Subcutaneous adipose tissue (tissue), 4 donors: Measurements from ENCODE around the gene MTA3. TPM values are rescaled to one million over a fixed set of nuclear protein-coding genes. Genes with fewer than 3 reads are reported as not detected.

Experiments
- total RNA-seq, 4 donors: library from RNA; depleted of rRNA; stranded (reverse); fragments of >200 nt; gene quantifications; one replicate each; pipeline ENCODE4 v1.1.0, GENCODE V29; 2016
- TF ChIP-seq, protein P1 (sequence below): fragments of 450-650 bp; IDR thresholded peaks from one replicate; pipeline ENCODE4 v1.5.1; 2016; ENCODE audit warnings: low read depth, mild to moderate bottlenecking, control low read depth, antibody characterized with exemption, moderate library complexity

Gene MTA3
- total RNA-seq, 4 donors from 2014 or later = 25.8 to 46.6 (median 27.1) TPM

DNA sequence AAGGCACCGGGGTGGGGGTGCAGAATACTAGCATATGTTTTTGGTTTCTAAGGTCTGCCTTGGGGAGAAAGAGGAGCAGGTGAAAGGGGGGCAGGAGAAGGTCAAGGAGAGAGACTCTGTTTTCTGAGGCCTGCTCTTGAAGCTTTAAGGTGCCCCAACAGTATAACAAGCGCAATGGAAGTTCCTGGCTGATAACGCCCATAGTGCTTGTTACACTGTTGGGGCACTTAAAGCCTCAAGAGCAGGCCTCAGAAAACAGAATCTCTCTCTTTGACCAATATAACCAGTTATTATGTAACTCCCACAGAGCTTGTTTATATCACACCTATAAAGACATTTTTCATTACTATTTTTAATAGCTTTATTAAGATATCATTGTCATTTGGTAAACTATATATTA, 179.0 kb downstream of the MTA3 start:
- TF ChIP-seq, protein P1, sequence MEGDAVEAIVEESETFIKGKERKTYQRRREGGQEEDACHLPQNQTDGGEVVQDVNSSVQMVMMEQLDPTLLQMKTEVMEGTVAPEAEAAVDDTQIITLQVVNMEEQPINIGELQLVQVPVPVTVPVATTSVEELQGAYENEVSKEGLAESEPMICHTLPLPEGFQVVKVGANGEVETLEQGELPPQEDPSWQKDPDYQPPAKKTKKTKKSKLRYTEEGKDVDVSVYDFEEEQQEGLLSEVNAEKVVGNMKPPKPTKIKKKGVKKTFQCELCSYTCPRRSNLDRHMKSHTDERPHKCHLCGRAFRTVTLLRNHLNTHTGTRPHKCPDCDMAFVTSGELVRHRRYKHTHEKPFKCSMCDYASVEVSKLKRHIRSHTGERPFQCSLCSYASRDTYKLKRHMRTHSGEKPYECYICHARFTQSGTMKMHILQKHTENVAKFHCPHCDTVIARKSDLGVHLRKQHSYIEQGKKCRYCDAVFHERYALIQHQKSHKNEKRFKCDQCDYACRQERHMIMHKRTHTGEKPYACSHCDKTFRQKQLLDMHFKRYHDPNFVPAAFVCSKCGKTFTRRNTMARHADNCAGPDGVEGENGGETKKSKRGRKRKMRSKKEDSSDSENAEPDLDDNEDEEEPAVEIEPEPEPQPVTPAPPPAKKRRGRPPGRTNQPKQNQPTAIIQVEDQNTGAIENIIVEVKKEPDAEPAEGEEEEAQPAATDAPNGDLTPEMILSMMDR = no peak

DNA sequence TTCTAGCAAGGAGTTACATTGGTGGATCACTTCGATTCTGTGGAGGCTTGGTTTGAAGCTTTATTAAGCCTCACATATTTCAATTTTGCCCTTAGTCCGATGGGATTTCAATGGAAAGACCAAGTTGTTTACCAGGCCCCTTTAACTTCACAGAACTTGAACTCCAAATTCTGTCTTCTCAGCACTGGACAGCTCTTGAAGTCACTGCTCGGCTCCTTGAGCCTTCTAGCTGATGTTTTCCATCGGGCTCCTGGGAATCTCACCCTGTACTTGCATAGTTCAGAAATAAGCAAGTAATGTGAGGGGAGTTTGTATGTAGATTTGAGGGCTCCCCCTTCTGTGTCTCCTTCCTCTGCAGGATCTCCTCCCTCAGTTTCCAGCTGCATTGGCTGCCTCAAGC, 180.4 kb downstream of the MTA3 start:
- TF ChIP-seq, protein P1 = no peak

DNA sequence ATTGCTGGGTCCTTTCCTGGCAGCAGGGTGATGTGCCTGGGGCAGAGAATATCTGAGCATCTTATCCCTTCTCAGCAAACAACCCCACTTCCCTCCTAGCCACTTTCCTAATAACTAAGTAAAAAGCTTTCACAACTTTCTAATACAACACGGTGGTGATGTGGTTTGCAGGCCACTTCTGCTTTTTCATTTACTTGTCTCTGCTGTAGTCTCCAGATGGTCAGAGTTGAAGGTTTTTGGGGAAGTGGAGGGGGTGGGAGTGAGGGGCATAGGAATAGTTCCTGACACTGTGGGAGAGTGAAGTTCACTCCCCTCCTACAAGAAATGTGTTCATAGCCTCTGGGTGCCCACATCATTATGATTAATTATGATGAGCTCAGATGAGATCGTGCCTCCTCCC, 183.9 kb downstream of the MTA3 start:
- TF ChIP-seq, protein P1 = no peak

DNA sequence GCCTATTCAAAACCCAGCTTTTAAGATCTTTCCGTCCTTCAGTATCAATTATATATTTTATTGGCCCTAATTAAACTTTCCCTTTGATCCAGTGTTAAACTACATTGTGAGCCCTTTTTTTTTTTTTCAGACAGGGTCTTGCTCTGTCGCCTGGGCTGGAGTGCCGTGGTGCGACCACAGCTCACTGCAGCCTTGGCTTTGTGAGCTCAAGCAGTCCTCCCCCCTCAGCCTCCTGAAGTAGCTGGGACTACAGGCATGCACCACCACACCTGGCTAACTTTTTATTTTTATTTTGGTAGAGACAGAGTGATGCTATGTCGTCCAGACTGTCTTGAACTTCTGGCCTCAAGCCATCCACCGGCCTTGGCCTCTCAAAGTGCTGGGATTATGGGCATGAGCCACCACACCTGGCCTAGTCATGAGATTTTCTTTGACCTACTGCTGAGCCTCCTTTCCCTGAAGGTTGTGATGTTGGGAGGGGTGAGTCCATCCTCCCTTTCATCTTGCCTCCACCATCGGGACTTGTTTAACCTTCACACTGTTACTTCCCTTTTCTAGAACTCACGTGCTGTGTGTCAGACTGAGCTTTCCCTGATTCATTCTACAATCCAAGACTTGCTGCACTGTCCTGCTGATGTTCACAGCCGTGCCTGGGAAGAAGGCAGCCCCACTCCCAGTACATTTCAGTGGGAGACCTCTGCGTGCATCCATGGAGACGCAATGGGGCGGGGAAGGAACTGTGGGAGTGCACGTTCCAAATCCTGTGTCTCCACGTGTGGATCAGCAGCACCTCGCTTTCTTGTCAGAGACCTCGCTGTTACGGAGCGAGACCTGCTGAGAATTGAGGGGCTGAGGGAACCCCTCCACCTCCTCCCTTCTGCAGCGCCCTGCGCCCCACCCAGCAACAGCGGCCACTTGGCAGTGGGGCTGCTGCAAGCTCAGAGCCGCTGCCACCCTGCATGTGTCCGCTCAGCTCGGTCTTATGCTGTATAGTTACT, 184.7 kb downstream of the MTA3 start:
- TF ChIP-seq, protein P1 = no peak

DNA sequence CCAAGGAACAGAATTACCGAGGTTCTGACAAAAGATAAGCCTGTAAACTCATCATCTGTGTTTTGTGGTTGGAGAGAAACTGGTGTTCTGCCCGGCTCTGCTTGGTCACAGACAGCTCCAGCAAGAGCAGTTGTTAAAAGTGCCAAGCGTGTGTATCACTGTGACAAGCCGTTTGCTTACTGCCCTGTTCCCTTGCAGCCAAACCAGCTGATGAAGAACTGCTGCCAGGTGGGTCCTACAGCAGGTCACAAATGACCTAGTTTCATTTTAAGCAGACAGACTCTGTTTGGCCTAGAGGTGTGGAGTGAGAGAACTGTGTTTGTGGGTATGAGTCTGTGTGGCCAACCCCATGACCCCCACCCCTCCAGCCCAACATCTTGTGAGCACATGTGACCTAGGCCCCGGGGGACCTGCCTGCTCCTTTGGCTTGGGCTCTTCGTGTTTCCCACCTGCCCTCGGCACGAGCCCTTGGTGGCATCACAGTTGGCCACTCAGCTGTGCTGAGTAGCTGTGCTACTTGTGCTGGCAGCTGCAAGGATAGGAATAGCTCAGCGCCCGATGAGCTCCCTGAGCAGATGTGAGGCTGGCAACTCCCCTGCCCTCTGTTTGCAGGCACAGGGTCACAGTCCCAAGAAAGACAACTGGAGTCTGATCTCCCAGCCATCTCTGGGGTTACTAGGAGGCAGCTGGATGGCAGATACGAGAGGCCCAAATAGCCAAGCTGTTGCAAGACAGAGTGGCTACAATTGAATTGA, 185.8 kb downstream of the MTA3 start:
- TF ChIP-seq, protein P1 = no peak

DNA sequence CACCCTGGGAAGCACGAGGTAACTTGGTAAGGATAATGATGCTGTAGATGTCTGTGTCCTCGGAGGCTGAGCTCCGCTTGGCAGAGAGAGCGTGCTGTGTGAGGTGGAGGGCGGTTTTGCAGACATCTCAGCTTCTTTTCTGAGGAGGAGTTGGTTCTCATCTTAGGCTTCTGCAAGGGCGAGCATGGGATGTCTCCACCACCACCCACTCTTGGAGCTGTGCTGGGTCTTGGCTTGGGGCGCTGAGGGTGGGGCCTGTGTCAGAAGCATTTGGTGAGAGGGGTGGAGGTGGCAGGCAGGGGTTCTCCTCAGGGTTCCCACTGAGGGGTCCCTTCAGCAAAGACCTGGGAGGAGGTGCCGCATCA, 186.3 kb downstream of the MTA3 start:
- TF ChIP-seq, protein P1 = no peak
